ENCODE measurements around the gene CISTR. TPM values are rescaled to one million over a fixed set of nuclear protein-coding genes. Genes with fewer than 3 reads are reported as not detected.

CISTR gene
- total RNA-seq, 2 donors from 2014 or later, result not detected

DNA sequence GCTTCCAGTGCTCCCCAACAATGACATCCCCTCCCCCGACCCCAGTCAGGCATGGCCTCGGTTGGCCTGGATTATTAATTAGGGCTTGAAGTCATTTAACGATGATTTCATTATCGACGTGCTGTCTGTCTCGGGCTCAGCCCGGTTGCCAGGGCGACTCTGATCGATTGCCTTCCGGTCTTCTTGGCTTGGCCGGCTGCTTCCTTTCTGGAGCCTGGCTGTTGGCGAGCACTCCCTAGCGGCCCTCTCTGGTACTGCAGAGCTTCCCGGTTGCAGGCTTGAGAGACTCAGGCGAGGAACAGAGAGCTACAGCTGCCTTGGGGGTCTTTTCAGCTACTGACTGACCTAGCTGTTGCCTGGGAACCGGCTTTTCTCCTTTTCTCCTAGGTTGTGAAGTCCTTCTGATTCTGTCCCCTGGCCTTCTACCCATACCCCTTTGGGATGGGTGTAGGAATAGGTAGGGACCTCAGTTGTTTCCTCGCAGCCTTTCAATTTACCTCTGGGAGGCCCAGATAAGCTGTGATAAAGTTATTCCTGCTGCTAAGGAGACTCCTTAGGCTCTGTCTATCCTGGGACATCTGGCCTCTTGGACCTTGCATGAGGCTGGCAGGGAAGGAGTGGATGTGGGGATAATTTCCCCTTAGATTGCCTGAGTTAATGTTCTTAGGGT lies 5.5 kb upstream of the CISTR start:
- Mint-ChIP-seq H3K4me1 (ENCODE audit: low read depth in 2 of 2) (peaks cover 16 to 21% of the 10 kb centered on the region in 2 donors), H3K36me3 (no peaks in the 10 kb centered on the region), H3K27me3 (peaks cover 27 to 41% of the 10 kb centered on the region in 2 donors), H3K4me3 (peak overlapping the region; percentile 59), H3K27ac (peak overlapping the region; percentile 54 to 80), H3K9me3 (no peaks in the 10 kb centered on the region)
- DNase-seq (ENCODE audit: low spot score), result peak; percentile 88
- ATAC-seq, result peak; percentile 87 to 91

- Mint-ChIP-seq H3K4me3 (peak overlapping the region; percentile 59), H3K9me3 (no peaks in the 10 kb centered on the region), H3K36me3 (no peaks in the 10 kb centered on the region), H3K4me1 (ENCODE audit: low read depth in 2 of 2) (peaks cover 16 to 21% of the 10 kb centered on the region in 2 donors), H3K27ac (peak overlapping the region; percentile 54 to 80), H3K27me3 (peaks cover 24 to 33% of the 10 kb centered on the region in 2 donors)
- DNase-seq (ENCODE audit: low spot score), result no peak
- ATAC-seq, result peak in 1 of 2 donors; percentile 29
Observed at GRCh38 chr12:53756300-53757100, 4.7 kb upstream of the CISTR start.

DNA sequence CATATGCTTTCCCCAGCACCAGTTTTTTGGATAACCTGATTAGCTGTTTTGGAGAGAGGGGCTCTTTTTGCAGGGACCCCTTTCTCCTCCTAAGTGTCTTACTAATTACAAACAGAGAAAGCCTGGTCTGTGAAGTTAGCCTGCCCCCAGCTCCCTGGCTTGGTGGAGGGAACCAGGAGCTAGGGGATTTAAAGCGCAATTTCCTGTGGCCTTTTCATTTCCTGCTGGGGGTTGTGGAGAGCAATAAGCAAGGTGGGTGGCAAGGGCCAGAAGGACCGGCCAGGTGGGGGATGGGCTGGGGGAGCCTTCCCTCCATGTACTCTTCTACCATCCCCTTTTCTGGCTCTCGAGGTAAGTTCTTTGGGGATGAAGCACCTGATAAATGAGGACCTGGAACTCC lies 4.1 kb upstream of the CISTR start:
- Mint-ChIP-seq H3K36me3 (no peaks in the 10 kb centered on the region), H3K4me1 (ENCODE audit: low read depth in 2 of 2) (peaks cover 16 to 21% of the 10 kb centered on the region in 2 donors), H3K27me3 (peaks cover 20 to 27% of the 10 kb centered on the region in 2 donors), H3K27ac (peak overlapping the region; percentile 54 to 80), H3K9me3 (no peaks in the 10 kb centered on the region), H3K4me3 (peak overlapping the region; percentile 59)
- ATAC-seq (no peak), DNase-seq (ENCODE audit: low spot score) (no peak)

GRCh38 chr12:53755451-53755891 lies 3.7 kb upstream of the CISTR start:
- Mint-ChIP-seq H3K9me3 (no peaks in the 10 kb centered on the region), H3K27ac (peak overlapping the region; percentile 54 to 80), H3K27me3 (peaks cover 22 to 26% of the 10 kb centered on the region in 2 donors), H3K4me3 (peak overlapping the region; percentile 59), H3K36me3 (no peaks in the 10 kb centered on the region), H3K4me1 (ENCODE audit: low read depth in 2 of 2) (peaks cover 16 to 21% of the 10 kb centered on the region in 2 donors)
- DNase-seq (ENCODE audit: low spot score) (no peak), ATAC-seq (no peak)

- H3K4me3 Mint-ChIP-seq, result no peak overlapping the region
- H3K27ac Mint-ChIP-seq, result no peak overlapping the region
- H3K36me3 Mint-ChIP-seq, result no peaks in the 10 kb centered on the region
- peaks cover 18 to 20% of the 10 kb centered on the region in 2 donors for H3K27me3 Mint-ChIP-seq
- H3K4me1 Mint-ChIP-seq (ENCODE audit: low read depth in 2 of 2), result peaks cover 16 to 21% of the 10 kb centered on the region in 2 donors
- ATAC-seq (no peak), DNase-seq (ENCODE audit: low spot score) (no peak)
- no peaks in the 10 kb centered on the region for H3K9me3 Mint-ChIP-seq
Observed at GRCh38 chr12:53754633-53755264, 3.0 kb upstream of the CISTR start.

DNA sequence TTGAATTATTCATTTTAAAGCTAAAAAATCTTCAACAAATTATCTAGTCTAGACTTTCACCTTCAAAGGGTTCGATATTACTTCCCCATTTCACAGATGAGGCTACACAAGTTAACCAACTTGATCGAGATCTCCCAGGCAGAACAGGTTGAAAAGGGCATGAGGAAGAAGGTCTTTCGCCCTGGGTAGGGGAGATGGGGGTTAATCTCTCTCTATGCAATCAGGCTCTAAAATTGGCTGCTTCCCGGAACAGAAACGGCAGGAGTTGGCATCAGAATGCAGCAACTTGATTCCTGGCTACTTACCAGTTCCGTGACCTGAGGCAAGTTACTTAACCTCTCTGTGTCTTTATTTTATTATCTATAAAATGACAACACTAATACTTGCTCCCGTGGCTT lies 2.4 kb upstream of the CISTR start:
- DNase-seq (ENCODE audit: low spot score), result no peak
- H3K27ac Mint-ChIP-seq, result no peak overlapping the region
- H3K9me3 Mint-ChIP-seq, result no peaks in the 10 kb centered on the region
- H3K4me1 Mint-ChIP-seq (ENCODE audit: low read depth in 2 of 2), result peaks cover 16 to 21% of the 10 kb centered on the region in 2 donors
- no peak overlapping the region for H3K4me3 Mint-ChIP-seq
- no peaks in the 10 kb centered on the region for H3K36me3 Mint-ChIP-seq
- ATAC-seq, result no peak
- H3K27me3 Mint-ChIP-seq, result peaks cover 14 to 15% of the 10 kb centered on the region in 2 donors

GRCh38 chr12:53752621-53753020 lies 842 bp upstream of the CISTR start:
- H3K27me3 Mint-ChIP-seq, result peaks cover 0 to 5% of the 10 kb centered on the region in 2 donors
- peaks cover 16 to 19% of the 10 kb centered on the region in 2 donors for H3K4me1 Mint-ChIP-seq (ENCODE audit: low read depth in 2 of 2)
- DNase-seq (ENCODE audit: low spot score) (no peak), ATAC-seq (no peak)
- H3K4me3 Mint-ChIP-seq, result no peak overlapping the region
- no peaks in the 10 kb centered on the region for H3K36me3 Mint-ChIP-seq
- no peaks in the 10 kb centered on the region for H3K9me3 Mint-ChIP-seq
- H3K27ac Mint-ChIP-seq, result no peak overlapping the region

DNA sequence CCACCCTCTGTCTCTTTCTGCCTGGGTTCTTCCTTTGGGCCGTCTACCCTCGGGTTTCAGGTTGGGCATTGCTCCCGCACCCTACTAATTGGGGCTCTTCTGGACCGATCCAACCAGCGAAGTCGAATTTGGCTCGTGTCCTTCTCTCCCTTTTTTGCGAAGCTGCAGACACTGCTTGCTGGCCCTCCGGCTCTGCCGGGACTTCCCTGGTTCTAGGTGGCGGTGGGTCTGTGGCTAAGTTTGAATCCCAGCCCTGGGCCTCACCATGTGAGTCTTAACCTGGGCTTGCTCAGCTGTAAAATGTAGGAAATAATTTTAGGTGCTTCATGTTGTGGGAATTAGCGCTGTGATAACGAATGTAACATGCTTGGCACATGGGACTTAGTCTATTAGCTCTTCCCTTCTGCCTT lies 418 bp upstream of the CISTR start:
- H3K9me3 Mint-ChIP-seq, result no peaks in the 10 kb centered on the region
- H3K4me3 Mint-ChIP-seq, result no peak overlapping the region
- no peak for DNase-seq (ENCODE audit: low spot score)
- no peak overlapping the region for H3K27ac Mint-ChIP-seq
- no peak for ATAC-seq
- peaks cover 0 to 8% of the 10 kb centered on the region in 2 donors for H3K27me3 Mint-ChIP-seq
- H3K4me1 Mint-ChIP-seq (ENCODE audit: low read depth in 2 of 2), result peaks cover 16 to 22% of the 10 kb centered on the region in 2 donors
- no peaks in the 10 kb centered on the region for H3K36me3 Mint-ChIP-seq

DNA sequence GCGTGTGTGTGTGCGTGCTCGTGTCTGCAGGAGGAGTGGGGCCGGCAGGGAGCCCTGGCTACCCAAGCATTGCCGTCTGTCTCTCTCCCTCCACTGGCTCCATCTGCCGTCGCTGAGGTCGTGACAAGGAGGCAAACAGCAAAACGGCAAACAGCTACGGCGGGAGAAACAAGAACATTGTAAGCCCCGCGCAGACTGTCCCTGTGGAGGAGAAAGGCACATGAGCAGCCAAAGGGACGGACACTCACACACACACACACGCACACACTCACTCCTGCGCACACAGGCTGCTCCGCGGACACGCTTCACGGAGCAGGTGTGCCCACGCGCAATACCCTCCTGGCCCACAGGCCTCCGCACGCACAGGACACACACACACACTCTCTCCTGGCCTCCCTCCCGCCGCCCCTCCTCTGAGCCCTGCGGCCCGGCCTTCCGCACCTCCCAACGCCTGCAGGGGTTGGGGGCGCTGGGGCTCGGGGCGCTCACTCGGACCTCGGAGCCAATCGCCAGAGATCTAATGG lies 905 bp downstream of the CISTR start:
- H3K27me3 Mint-ChIP-seq, result peaks cover 9 to 17% of the 10 kb centered on the region in 2 donors
- peaks cover 16 to 17% of the 10 kb centered on the region in 2 donors for H3K4me1 Mint-ChIP-seq (ENCODE audit: low read depth in 2 of 2)
- H3K36me3 Mint-ChIP-seq, result no peaks in the 10 kb centered on the region
- ATAC-seq (peak; percentile 17 to 48), DNase-seq (ENCODE audit: low spot score) (no peak)
- H3K4me3 Mint-ChIP-seq, result no peak overlapping the region
- H3K27ac Mint-ChIP-seq, result no peak overlapping the region
- H3K9me3 Mint-ChIP-seq, result no peaks in the 10 kb centered on the region

GRCh38 chr12:53749986-53750811 lies 1.6 kb downstream of the CISTR start:
- no peaks in the 10 kb centered on the region for H3K36me3 Mint-ChIP-seq
- H3K9me3 Mint-ChIP-seq, result no peaks in the 10 kb centered on the region
- H3K27ac Mint-ChIP-seq, result no peak overlapping the region

DNA sequence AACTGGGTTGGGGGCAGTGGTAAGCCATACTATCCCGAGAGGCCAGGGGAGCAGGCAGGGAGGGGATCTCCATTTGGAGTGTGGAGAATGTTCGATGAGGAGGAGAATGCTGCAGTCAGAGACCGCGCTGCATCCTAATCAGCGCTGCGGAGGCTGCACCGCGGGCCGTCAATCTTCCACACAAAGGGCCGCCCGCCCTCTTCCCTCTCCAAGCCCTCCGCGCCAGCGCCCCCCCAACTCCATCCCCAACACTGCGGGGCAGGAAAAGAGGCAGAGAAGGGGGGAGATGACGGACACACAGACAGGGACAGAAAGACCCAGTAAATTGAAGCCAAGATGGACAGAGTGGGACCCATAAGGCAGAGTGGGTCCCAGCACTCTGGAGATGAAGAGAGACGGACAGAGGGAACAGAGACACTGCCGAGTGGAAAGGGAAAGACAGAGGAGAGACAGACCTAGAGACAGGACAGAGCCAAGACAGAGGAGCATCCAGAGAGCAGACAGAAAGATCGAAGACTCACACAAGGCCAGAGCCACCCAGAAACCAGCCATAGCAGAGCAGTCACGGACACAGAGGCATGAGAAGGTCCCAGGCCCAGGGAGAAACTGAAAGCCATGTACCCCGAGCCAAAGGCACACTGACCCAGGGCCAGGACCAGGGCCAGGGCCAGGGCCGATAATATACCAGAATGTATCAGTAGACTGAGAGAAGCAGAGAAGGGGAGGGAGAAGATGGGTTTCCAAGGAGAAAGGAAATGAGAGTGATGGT lies 3.5 kb downstream of the CISTR start:
- Mint-ChIP-seq H3K36me3 (no peaks in the 10 kb centered on the region), H3K4me3 (no peak overlapping the region), H3K4me1 (ENCODE audit: low read depth in 2 of 2) (peaks cover 15 to 16% of the 10 kb centered on the region in 2 donors), H3K27me3 (peaks cover 27 to 35% of the 10 kb centered on the region in 2 donors), H3K9me3 (no peaks in the 10 kb centered on the region), H3K27ac (no peak overlapping the region)
- ATAC-seq (no peak), DNase-seq (ENCODE audit: low spot score) (no peak)

More at GRCh38 chr12:53749986-53750811, 1.6 kb downstream of the CISTR start:
- no peak overlapping the region for H3K4me3 Mint-ChIP-seq
- DNase-seq (ENCODE audit: low spot score), result no peak
- no peak for ATAC-seq
- H3K4me1 Mint-ChIP-seq (ENCODE audit: low read depth in 2 of 2), result peaks cover 12 to 15% of the 10 kb centered on the region in 2 donors
- peaks cover 16 to 22% of the 10 kb centered on the region in 2 donors for H3K27me3 Mint-ChIP-seq

GRCh38 chr12:53747095-53747494 lies 4.7 kb downstream of the CISTR start:
- no peak for DNase-seq (ENCODE audit: low spot score)
- H3K9me3 Mint-ChIP-seq, result no peaks in the 10 kb centered on the region
- H3K27ac Mint-ChIP-seq, result no peak overlapping the region
- H3K36me3 Mint-ChIP-seq, result no peaks in the 10 kb centered on the region
- H3K27me3 Mint-ChIP-seq, result peaks cover 34 to 42% of the 10 kb centered on the region in 2 donors
- peaks cover 15 to 16% of the 10 kb centered on the region in 2 donors for H3K4me1 Mint-ChIP-seq (ENCODE audit: low read depth in 2 of 2)
- no peak for ATAC-seq
- H3K4me3 Mint-ChIP-seq, result peak overlapping the region; percentile 33

Data from natural killer cell treated with Interleukin-12 subunit alpha and Interleukin-12 subunit beta and Interleukin-15 and Interleukin-18, amount 100 ng/mL, for 72 hours (primary cell).